Naive thymus-derived CD8-positive, alpha-beta T cell (primary cell): ENCODE data around the gene CPED1. TPM values are rescaled to one million over a fixed set of nuclear protein-coding genes. Genes with fewer than 3 reads are reported as not detected.
A peak's percentile ranks its signal among the peaks of the same experiment; 100 is the strongest.

Experiments used
- ATAC-seq, 2 donors: fragments of 150-1000 bp; cut with Tn5 transposase in 1 of 2; sonication (Bioruptor Pico), chemical (Tn5 transposase) in 1 of 2; 1 replicate in 1 of 2; 2 replicates in 1 of 2; pipeline ENCODE4 v1.10.0; 2021; ENCODE audit warnings: mild to moderate bottlenecking in 2 of 2, moderate library complexity in 2 of 2
- POLR2A ChIA-PET: fragments of 350-600 bp; sonication (Branson Sonifier 250); formaldehyde crosslinking; loops from one replicate; lab custom pipeline; 2021; ENCODE audit warnings: antibody characterized with exemption; lab: Charles Lee
- DNase-seq, 10 donors: peaks; one replicate each; pipeline versions ENCODE4 v3.0.0 to v3.0.0-alpha.2; 2020 to 2022
- H3K27ac Mint-ChIP-seq, 10 donors: one replicate each; pipeline ENCODE4 v1.8.0; 2020 to 2022; ENCODE audit warnings: mild to moderate bottlenecking in 10 of 10, mixed read lengths in 10 of 10, moderate library complexity in 4 of 10, inconsistent platforms in 1 of 10
- H3K27me3 Mint-ChIP-seq, 5 donors: one replicate each; pipeline ENCODE4 v1.8.0; 2021 to 2022; ENCODE audit warnings: mixed read lengths in 5 of 5
- H3K36me3 Mint-ChIP-seq, 3 donors: one replicate each; pipeline ENCODE4 v1.8.0; 2020 to 2022; ENCODE audit warnings: mixed read lengths in 3 of 3, mild to moderate bottlenecking in 2 of 3, inconsistent platforms in 1 of 3
- H3K4me1 Mint-ChIP-seq, 4 donors: one replicate each; pipeline ENCODE4 v1.8.0; 2021 to 2022; ENCODE audit warnings: mixed read lengths in 4 of 4
- H3K4me3 Mint-ChIP-seq, 10 donors: one replicate each; pipeline ENCODE4 v1.8.0; 2020 to 2022; ENCODE audit warnings: mild to moderate bottlenecking in 10 of 10, mixed read lengths in 10 of 10, moderate library complexity in 6 of 10, inconsistent platforms in 1 of 10
- H3K9me3 Mint-ChIP-seq, 9 donors: one replicate each; pipeline ENCODE4 v1.8.0; 2020 to 2022; ENCODE audit warnings: mixed read lengths in 9 of 9, mild to moderate bottlenecking in 3 of 9, inconsistent platforms in 1 of 9, moderate library complexity in 1 of 9
- polyA plus RNA-seq, 3 donors: library from polyadenylated mRNA; unstranded; fragments of 300-500 nt; fragmentation: Illumina TruSeq; gene quantifications; one replicate each; pipeline ENCODE4 v1.2.3, GENCODE V29; 2021
- total RNA-seq, 8 experiments: library from RNA in 2 of 8; stranded (reverse) in 2 of 8; gene quantifications; one replicate each; pipeline ENCODE4 v1.2.3 and lab custom pipeline; 2021 to 2026

Gene CPED1
- total and polyA plus RNA-seq, 5 experiments from 2014 or later = not detected

GRCh38 chr7:120992965-120993494 lies 4.5 kb downstream of the CPED1 start:
- POLR2A ChIA-PET = no interaction called here
- Mint-ChIP-seq H3K9me3 (no peaks in the 10 kb centered on the region), H3K27me3 (peaks cover 20 to 31% (median 21%) of the 10 kb centered on the region in 5 donors), H3K36me3 (no peaks in the 10 kb centered on the region), H3K4me3 (no peak overlapping the region), H3K27ac (no peak overlapping the region), H3K4me1 (peaks cover 23 to 47% (median 33%) of the 10 kb centered on the region in 4 donors)
- ATAC-seq (no peak), DNase-seq (no peak)

DNA sequence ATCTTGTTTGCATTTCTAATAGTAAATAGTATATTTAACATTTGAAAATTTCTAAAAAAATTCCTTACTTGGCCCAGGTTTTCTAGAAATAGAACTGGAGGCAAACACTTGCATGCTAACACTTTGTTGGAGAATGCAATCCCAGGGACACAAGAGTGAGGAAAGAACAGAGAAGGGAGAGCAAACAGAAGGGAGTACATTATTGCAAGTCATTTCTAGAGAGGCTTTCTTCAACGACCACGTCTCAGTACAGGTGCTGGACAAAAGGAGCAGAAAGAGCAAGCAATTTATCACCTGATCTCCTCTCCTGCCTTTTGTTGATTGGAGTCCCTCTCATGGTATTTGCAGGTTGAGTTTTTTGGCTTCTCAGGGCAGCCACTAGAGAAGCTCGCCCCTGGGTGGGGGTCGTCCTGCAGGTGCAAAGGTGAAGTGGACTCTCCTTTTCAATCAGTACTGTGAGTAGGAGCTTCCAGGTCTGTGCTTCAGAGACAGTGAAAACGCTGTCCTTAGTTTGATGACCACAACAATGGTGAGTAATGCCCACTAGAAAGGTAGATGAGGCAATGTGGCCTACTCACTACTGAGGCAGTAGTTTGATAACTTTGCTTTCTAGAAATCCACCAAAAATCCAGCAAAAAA lies 5.2 kb downstream of the CPED1 start:
- Mint-ChIP-seq H3K9me3 (no peaks in the 10 kb centered on the region), H3K4me1 (peaks cover 21 to 41% (median 28%) of the 10 kb centered on the region in 4 donors), H3K4me3 (no peak overlapping the region), H3K36me3 (no peaks in the 10 kb centered on the region), H3K27ac (no peak overlapping the region), H3K27me3 (peaks cover 16 to 25% (median 19%) of the 10 kb centered on the region in 5 donors)
- no peak for ATAC-seq
- POLR2A ChIA-PET = no interaction called here
- DNase-seq = no peak

- POLR2A ChIA-PET = no interaction called here
These were observed 6.2 kb downstream of the CPED1 start for GRCh38 chr7:120994512-120995410.

DNA sequence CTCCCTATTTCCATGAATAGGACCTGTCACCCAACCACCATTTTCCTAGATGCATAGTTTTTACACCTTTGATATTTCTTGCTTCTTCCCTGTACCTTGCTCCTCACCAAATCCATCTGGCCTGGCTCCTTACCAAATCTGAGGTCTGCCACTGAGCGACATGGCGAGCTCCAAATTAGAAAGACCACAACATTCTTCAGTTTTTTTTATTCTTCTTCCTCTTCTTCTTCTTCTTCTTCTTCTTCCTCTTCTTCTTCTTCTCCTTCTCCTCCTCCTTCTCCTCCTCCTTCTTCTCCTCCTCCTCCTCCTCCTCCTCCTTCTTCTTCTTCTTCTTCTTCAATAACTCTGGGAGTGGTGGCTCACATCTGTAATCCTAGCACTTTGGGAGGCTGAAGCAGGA lies 7.1 kb downstream of the CPED1 start:
- POLR2A ChIA-PET = interaction anchor here (0.5 to 1.0 kb wide), 2 partner anchors 45 to 404 kb away, joined by 4 to 5 read pairs; partner anchors contain the start of gene ING3
- Mint-ChIP-seq H3K27me3 (peaks cover 1 to 7% (median 4%) of the 10 kb centered on the region in 5 donors), H3K27ac (peak overlapping the region in 2 of 10 donors; percentile 1 to 11), H3K4me3 (no peak overlapping the region), H3K36me3 (no peaks in the 10 kb centered on the region), H3K9me3 (no peaks in the 10 kb centered on the region), H3K4me1 (peaks cover 19 to 31% (median 27%) of the 10 kb centered on the region in 4 donors)
- ATAC-seq (no peak), DNase-seq (no peak)

More at GRCh38 chr7:120994512-120995410, 6.2 kb downstream of the CPED1 start:
- ATAC-seq (no peak), DNase-seq (no peak)
- Mint-ChIP-seq H3K4me1 (peaks cover 16 to 30% (median 23%) of the 10 kb centered on the region in 4 donors), H3K9me3 (no peaks in the 10 kb centered on the region), H3K4me3 (no peak overlapping the region), H3K36me3 (no peaks in the 10 kb centered on the region), H3K27me3 (peaks cover 6 to 14% (median 8%) of the 10 kb centered on the region in 5 donors), H3K27ac (peak overlapping the region in 1 of 10 donors; percentile 52)

DNA sequence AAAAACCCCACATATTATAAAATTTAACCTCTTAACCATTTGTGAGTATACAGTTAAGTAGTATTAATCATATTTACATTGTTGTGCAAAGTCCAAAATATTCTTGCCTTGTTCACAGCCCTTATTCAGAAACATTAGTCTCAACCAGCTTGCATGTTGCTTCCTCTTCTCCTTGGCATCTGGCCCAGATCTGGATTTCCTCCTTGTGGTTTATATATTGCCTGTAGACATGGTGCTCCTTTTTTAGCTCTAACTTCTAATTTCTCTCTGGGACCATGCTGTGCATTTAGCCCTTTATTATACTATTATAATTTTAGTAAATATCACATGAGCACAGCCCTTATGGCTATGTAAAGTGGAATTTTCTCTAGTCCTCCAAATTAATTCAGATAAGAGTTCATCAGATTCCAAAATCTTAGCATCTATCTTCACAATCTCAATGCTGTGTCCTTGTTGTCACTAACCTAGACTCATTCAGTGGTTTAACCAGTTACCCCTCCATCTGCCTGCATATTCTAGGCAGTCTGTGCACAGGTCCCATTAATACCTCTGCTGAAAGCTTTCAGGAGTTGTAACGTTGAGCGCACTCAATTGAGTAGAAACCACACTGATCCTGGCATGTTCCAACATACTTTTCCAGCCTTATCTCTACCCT lies 7.9 kb downstream of the CPED1 start:
- DNase-seq = peak in 9 of 10 donors; percentile 27 to 83 (median 64)
- Mint-ChIP-seq H3K4me3 (peak overlapping the region in 4 of 10 donors; percentile 28 to 58 (median 56)), H3K4me1 (peaks cover 19 to 30% (median 26%) of the 10 kb centered on the region in 4 donors), H3K9me3 (no peaks in the 10 kb centered on the region), H3K27me3 (peaks cover 0 to 7% (median 3%) of the 10 kb centered on the region in 5 donors), H3K36me3 (no peaks in the 10 kb centered on the region), H3K27ac (peak overlapping the region in 2 of 10 donors; percentile 1 to 30)
- POLR2A ChIA-PET = interaction anchor here (0.5 to 1.0 kb wide), 3 partner anchors 8 to 403 kb away, joined by 3 to 5 read pairs (median 4); partner anchors contain the start of gene ING3
- ATAC-seq = peak; percentile 93 to 96

GRCh38 chr7:120996988-120997345 lies 8.5 kb downstream of the CPED1 start:
- Mint-ChIP-seq H3K9me3 (no peaks in the 10 kb centered on the region), H3K36me3 (no peaks in the 10 kb centered on the region)
- POLR2A ChIA-PET = no interaction called here

GRCh38 chr7:120997882-120998474 lies 9.5 kb downstream of the CPED1 start:
- DNase-seq (no peak), ATAC-seq (no peak)
- Mint-ChIP-seq H3K4me3 (no peak overlapping the region), H3K4me1 (peaks cover 19 to 30% (median 26%) of the 10 kb centered on the region in 4 donors), H3K27me3 (peaks cover 0 to 7% (median 2%) of the 10 kb centered on the region in 5 donors), H3K9me3 (no peaks in the 10 kb centered on the region), H3K36me3 (no peaks in the 10 kb centered on the region), H3K27ac (no peak overlapping the region)
- POLR2A ChIA-PET = interaction anchor here (1.1 kb wide), 1 partner anchor 10 kb away, joined by 3 read pairs; the partner anchor contains the start of gene CPED1

More at GRCh38 chr7:120996988-120997345, 8.5 kb downstream of the CPED1 start:
- peak overlapping the region in 5 of 10 donors; percentile 28 to 58 (median 54) for H3K4me3 Mint-ChIP-seq
- DNase-seq (no peak), ATAC-seq (no peak)
- H3K27me3 Mint-ChIP-seq = peaks cover 0 to 7% (median 3%) of the 10 kb centered on the region in 5 donors
- H3K4me1 Mint-ChIP-seq = peaks cover 19 to 30% (median 26%) of the 10 kb centered on the region in 4 donors
- H3K27ac Mint-ChIP-seq = peak overlapping the region in 1 of 10 donors; percentile 30

DNA sequence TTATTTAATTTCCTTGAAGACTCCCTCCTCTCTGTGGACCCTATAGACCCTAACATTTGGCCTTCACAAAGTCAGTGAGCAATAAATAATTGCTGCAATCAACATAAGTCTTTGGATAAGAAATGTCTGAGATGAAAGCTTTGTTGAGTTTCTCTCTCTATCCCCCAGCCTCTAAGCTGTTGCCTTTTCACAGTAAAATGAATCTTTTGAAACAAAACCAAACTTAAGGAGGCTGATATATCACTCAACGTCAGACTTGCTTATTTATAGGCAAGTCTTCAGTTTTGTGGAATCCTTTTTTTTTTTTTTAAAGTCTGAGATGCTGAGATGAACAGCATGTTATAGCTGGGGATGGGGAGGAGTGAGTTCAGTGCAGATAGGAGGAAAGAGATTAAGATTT lies 10.0 kb downstream of the CPED1 start:
- Mint-ChIP-seq H3K27ac (no peak overlapping the region), H3K27me3 (peaks cover 2 to 13% (median 3%) of the 10 kb centered on the region in 5 donors), H3K36me3 (no peaks in the 10 kb centered on the region), H3K9me3 (no peaks in the 10 kb centered on the region), H3K4me3 (no peak overlapping the region), H3K4me1 (peaks cover 19 to 30% (median 26%) of the 10 kb centered on the region in 4 donors)
- no peak for ATAC-seq
- DNase-seq = no peak
- POLR2A ChIA-PET = interaction anchor here (0.7 to 1.1 kb wide), 2 partner anchors 11 to 429 kb away, joined by 3 read pairs; partner anchors contain the start of gene CPED1

GRCh38 chr7:120998996-120999565 lies 10.6 kb downstream of the CPED1 start:
- H3K27me3 Mint-ChIP-seq = peaks cover 4 to 18% (median 5%) of the 10 kb centered on the region in 5 donors
- no peak for DNase-seq
- no peak overlapping the region for H3K4me3 Mint-ChIP-seq
- POLR2A ChIA-PET = interaction anchor here (0.7 to 1.1 kb wide), 2 partner anchors 11 to 429 kb away, joined by 3 read pairs; partner anchors contain the start of gene CPED1
- ATAC-seq = no peak
- H3K27ac Mint-ChIP-seq = no peak overlapping the region
- H3K36me3 Mint-ChIP-seq = no peaks in the 10 kb centered on the region
- H3K4me1 Mint-ChIP-seq = peaks cover 19 to 30% (median 26%) of the 10 kb centered on the region in 4 donors
- H3K9me3 Mint-ChIP-seq = no peaks in the 10 kb centered on the region

DNA sequence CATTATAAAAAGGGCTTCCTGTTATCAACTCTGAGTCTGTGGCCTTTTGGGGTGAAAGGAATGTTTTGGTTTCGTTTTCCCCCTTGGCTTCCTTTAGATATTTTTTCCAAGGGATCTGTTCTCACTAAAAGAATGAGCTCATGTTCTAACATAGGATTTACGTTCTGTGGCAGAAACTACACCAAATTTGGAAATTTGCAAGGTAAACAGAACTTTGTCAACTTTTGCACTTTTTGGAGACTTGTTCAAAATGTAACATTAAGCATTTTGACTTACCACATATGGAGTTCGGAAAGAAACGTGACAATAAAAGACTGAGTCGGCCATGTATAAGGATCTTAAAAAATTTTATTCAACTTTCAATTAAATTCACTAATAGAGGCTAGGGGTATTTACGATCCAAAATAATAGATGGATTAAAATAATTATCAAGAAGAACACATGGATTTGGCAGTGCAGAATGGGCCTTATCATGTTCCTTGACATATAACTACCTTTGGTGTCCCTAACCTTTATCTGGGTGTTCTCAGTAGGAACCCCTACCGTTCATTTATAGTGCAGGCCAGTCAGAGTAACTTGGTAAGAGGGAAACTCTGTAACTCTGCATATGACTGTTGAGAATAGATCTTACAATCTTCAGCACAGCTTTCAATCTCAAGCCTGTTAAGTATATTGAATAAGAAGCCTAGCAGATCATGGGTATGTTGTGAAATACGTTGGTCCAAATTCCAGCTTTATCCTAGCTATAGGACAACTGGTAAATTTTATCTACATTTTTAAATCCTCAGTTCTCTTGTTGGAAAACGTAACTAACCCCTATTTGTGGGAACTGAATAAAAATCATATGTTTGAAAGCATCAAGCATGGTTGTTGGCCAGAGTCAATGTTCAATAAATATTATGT lies 11.8 kb downstream of the CPED1 start:
- H3K27ac Mint-ChIP-seq = no peak overlapping the region
- DNase-seq (no peak), ATAC-seq (no peak)
- H3K27me3 Mint-ChIP-seq = peaks cover 4 to 21% (median 10%) of the 10 kb centered on the region in 5 donors
- peaks cover 17 to 24% (median 20%) of the 10 kb centered on the region in 4 donors for H3K4me1 Mint-ChIP-seq
- H3K4me3 Mint-ChIP-seq = peak overlapping the region in 1 of 10 donors; percentile 19
- H3K9me3 Mint-ChIP-seq = no peaks in the 10 kb centered on the region
- H3K36me3 Mint-ChIP-seq = peaks cover 0 to 4% (median 0%) of the 10 kb centered on the region in 3 donors
- POLR2A ChIA-PET = no interaction called here
